Vagina (tissue), 2 donors: ENCODE results near the gene ESCO1.

ENCODE experiments used
- CTCF ChIP-seq, 3 experiments: fragments of 450-650 bp in 2 of 3; fragments of 200-600 bp in 1 of 3; sonication (generic) in 1 of 3; IDR thresholded peaks; one replicate each; pipeline ENCODE4 v1.5.1; 2017 to 2019; ENCODE audit warnings: antibody characterized with exemption in 3 of 3, mild to moderate bottlenecking in 2 of 3, moderate library complexity in 2 of 3
- POLR2A ChIP-seq, 2 donors: fragments of 450-650 bp; IDR thresholded peaks; one replicate each; pipeline ENCODE4 v1.6.1; 2017; ENCODE audit warnings: antibody characterized with exemption in 2 of 2, mild to moderate bottlenecking in 2 of 2, moderate library complexity in 2 of 2

- no peak for TF ChIP-seq CTCF (IDR thresholded peaks at IDR 0.05)
- no peak for TF ChIP-seq POLR2A (IDR thresholded peaks at IDR 0.05)
Measured at GRCh38 chr18:21593540-21594257, 6.8 kb downstream of the ESCO1 start.
